SIG-M5 treated with dmso at 0.1 percent for 504 hours (cell line): ENCODE measurements around the gene CACNA2D2.
A peak's percentile ranks its signal among the peaks of the same experiment; 100 is the strongest.
"Not testable (repeated sequence)": the region's sequence is repeated elsewhere in the genome, so short reads cannot be mapped to it uniquely, and the experiment has no call there.

Source experiments
- DNase-seq: peaks from one replicate; lab custom pipeline; 2025; ENCODE audit not compliant: unreplicated experiment; lab: John Stamatoyannopoulos, UW

Gene CACNA2D2

DNA sequence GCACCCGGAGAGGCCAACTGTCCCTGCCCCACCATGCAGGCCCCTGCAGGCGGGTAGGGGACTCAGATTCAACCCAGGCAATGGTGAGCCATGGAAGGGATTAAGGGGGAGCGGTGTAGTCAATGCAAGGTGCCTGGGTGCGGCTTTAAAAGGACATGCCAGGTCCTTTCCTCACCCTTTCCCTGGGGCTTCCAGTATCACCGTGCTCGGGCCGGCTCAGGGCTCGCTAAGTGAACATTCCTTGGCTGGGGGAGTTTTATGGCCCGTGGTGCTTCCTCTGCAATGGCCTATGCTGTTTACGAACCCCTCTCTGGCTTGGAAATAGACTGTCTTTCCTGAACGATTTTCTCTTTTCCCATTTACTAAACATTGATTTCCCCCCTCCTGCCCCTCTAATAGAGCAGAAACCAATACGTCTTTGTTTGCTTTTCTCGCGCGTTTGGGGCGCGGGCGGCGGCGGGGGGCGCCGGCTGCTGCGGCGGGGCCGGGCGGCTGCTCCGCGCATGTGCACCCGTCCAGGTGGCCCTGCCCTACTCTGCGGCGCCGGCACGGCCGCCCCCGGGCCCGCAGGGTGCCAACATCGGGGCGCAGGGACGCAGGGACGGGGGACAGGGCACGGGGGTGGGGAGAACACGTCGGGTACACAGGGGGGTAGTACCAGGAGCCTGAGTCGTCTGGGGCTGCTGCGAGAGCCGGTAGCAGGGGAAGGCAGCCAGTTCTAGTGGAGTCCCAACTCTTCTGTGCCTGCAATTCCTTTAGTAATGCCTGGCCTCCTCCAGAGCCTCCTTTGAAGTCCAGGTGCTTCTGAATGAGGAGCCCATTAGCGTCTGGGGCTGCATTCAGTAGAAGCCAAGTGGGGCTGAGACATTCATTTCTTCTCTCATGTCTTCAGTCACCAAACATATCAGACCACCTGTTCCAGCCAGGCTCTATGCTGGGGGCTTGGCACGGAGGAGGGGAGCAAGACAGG is 26.9 kb upstream of the CACNA2D2 start:
- no peak for DNase-seq

DNA sequence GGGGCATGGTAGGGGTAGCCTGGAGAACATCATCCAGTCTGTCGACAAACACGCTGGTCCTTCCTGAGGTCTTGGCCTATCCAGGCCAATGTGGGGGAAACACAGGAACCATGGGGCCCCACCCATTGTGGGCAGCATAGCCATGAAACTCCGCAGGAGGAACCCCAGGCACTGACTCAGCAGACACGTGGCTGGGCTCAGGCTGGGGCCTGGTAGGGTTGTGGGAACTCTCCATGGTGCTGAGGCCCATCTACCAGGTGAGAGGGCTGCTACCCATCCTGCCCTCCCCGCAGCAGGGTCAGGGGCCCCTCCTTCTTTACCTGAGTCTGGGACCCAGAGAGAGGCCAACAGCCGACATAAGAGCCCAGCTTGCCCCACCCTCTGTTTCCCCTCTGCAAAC is 22.6 kb upstream of the CACNA2D2 start:
- peak; percentile 83 for DNase-seq

GRCh38 chr3:50525191-50525910 is 21.9 kb upstream of the CACNA2D2 start:
- DNase-seq, result no peak

DNA sequence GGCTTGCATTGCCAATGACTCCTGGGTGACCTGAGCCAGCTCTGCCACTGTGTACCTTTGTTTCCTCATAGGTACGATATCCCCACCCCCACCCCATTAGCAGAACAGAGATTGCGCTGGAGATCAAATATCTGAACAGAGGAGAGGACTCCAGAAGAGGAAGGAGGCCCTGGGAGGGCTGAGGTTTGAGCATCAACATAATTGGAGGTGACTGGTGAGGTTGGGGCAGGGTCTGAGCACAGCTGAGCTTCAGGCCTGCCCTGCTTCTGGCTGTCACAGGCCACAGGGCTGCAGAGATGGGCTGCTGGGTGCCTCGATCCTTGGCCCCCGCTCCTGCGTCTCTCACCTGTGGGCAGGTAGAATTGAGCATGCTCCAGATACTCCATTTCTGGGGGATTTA is 21.3 kb upstream of the CACNA2D2 start:
- DNase-seq, result no peak

DNA sequence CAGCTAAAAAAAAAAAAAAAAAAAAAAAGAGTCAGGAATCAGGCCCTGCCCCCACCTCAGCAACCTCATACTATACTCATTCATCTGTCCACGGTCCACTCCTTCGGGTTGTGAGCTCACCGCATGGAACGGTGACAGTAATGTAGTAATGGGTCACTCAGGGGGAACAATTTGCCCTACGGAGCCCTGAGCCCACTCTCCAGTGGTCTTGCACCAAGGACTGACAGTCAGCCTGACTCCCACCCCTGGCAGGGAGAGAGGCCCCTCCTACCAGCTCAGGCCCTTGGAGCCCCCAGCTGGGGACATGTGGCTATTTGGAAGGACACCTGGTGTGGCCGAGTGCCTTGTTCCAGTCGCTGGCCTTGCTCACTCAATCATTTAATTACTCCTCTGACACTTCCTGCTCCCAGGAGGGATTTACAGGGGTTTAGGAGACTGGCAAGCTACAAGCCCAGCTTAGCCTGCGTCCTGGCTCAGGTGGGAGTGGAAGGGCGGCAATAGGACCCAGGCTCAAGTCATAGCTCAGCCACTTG is 19.9 kb upstream of the CACNA2D2 start:
- DNase-seq, result no peak

DNA sequence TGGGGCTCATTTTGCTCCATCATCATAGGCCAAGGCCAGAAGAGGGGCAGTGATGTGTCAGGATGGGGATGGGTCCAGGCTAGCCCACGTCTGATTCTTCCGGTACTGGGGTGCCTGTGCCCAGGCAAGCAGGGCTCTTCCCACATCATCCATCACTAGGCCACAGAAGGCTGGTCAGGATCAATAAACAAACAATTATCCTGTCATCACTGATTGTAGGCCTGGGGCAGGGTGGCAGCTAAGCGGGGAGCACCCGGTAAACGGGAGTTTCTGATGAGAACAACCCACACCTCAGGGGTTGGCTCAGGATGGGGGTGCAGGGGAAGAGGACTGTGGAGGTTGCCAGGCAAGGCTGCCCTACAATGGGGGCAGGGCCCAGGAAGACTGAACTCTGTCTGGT is 18.1 kb upstream of the CACNA2D2 start:
- DNase-seq, result no peak

- DNase-seq, result no peak
Measured at GRCh38 chr3:50520849-50521248, 17.4 kb upstream of the CACNA2D2 start.

DNA sequence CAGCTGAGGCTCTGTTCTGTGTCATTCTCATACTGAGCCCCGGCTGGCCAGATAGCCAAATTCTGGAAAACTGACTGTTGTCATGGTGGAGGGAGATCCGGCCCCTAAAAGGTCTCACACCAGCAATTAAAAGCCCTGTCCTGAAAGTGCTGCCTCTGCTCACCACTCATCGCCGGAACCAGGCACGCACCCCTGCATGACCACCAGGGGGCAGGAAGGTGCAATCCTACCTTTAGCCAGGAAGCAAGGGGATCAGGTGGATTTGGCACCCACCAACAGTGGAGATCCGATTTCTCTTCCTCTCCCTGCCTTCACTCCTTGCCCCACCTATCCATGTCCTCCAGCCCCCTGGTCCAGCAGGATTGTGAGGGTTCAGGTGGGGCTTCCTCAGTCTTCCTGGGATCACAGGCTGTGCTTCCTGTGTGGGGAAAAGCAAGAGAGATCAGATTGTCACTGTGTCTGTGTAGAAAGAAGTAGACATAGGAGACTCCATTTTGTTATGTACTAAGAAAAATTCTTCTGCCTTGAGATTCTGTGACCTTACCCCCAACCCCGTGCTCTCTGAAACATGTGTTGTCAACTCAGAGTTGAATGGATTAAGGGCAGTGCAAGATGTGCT is 16.1 kb upstream of the CACNA2D2 start:
- DNase-seq, result peak; percentile 60

GRCh38 chr3:50518436-50518835 is 15.0 kb upstream of the CACNA2D2 start:
- DNase-seq, result no peak

- no peak for DNase-seq
Measured at GRCh38 chr3:50517721-50518206, 14.3 kb upstream of the CACNA2D2 start.

DNA sequence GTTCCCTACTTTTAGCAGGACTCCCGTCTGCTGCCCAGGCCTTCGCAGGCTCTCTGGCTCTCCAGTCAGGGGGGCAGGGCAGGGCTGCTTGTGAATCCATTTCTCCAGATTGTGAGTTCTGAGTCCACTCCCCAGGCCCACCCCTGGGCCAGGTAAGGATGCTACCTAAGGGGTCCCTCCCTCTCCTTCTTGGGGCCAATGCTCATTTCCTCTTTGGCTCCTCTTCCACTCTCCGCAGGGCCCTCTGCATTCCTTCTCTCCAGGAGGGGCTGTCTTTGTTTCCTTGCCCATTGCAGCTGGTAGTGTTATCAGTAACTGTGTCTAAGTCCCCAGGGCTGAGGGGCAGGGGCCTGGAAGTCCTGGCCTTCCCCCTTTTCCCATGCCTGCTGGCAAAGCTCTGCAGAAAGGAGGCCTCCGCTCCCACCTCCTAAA is 13.0 kb upstream of the CACNA2D2 start:
- no peak for DNase-seq

- DNase-seq, result peak; percentile 42
Measured at GRCh38 chr3:50515565-50516439, 12.4 kb upstream of the CACNA2D2 start.

GRCh38 chr3:50512908-50513307 is 9.5 kb upstream of the CACNA2D2 start:
- not testable (repeated sequence) for DNase-seq

DNA sequence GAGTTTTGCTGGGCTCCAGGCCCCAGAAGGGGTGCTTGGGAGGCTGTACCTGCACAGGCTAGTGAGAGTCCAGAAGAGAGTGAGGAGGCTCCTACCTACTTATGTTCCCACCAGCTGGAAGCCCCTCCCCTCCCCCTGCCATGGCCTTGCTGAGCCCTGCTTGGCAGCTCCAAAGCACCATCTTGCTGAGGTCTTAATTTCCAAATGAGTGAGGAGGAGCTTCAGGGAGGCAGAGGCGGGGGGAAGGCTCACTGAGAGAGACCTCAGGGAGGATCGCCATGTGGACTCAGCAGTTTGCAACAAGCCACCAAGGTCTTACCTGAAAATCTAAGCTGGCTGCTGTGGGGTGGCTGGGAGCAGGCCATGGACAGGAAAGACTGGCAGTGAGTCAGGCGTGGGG is 8.7 kb upstream of the CACNA2D2 start:
- no peak for DNase-seq

- no peak for DNase-seq
Measured at GRCh38 chr3:50510325-50510724, 6.9 kb upstream of the CACNA2D2 start.

GRCh38 chr3:50509715-50510114 is 6.3 kb upstream of the CACNA2D2 start:
- no peak for DNase-seq

GRCh38 chr3:50508821-50509220 is 5.4 kb upstream of the CACNA2D2 start:
- no peak for DNase-seq

GRCh38 chr3:50506169-50506568 is 2.7 kb upstream of the CACNA2D2 start:
- no peak for DNase-seq

- no peak for DNase-seq
Measured at GRCh38 chr3:50504681-50505080, 1.2 kb upstream of the CACNA2D2 start.
